SK-N-SH (cell line): ENCODE results near the gene PARP9. TPM values are rescaled to one million over a fixed set of nuclear protein-coding genes. Genes with fewer than 3 reads are reported as not detected.

Experiments
- CTCF ChIA-PET: fragments of 300-600, 350-600 bp; formaldehyde crosslinking; extraction: SDS; loops from one replicate; lab custom pipeline; 2021; lab: Yijun Ruan, JAX
- POLR2A ChIA-PET: fragments of 350-600 bp; sonication (Branson Sonifier 250); formaldehyde crosslinking; extraction: SDS; loops from one replicate; lab custom pipeline; 2020; ENCODE audit warnings: antibody characterized with exemption, inconsistent platforms; lab: Yijun Ruan, JAX
- DNase-seq: peaks from one replicate; pipeline ENCODE4 v3.0.0; 2012
- H2AFZ ChIP-seq: fragments of 200-600 bp; sonication (generic); 2 replicates; pipeline ENCODE4 v1.8.1; 2016; ENCODE audit warnings: antibody characterized with exemption, mild to moderate bottlenecking, low read depth
- H3F3A ChIP-seq: fragments of 200-600 bp; sonication (generic); replicated peaks from 2 replicates; pipeline ENCODE3; 2016; ENCODE audit warnings: antibody characterized with exemption, mild to moderate bottlenecking; ENCODE audit not compliant: insufficient read depth
- H3K27ac ChIP-seq, 2 experiments: fragments of 200-500 bp in 1 of 2; fragments of 200-600 bp in 1 of 2; sonication (Bioruptor generic) in 1 of 2; sonication (generic), shearing (Covaris generic) in 1 of 2; 2 replicates each; pipeline versions ENCODE4 v1.5.1 to v1.6.1; 2014 to 2016; ENCODE audit warnings: low read depth in 2 of 2, inconsistent platforms in 1 of 2, low read length in 1 of 2, mild to moderate bottlenecking in 1 of 2, mixed read lengths in 1 of 2
- H3K27me3 ChIP-seq: fragments of 200-600 bp; sonication (generic), shearing (Covaris generic); 2 replicates; pipeline ENCODE4 v1.6.1; 2016; ENCODE audit warnings: mixed run types; ENCODE audit not compliant: insufficient read depth
- H3K36me3 ChIP-seq, 2 experiments: fragments of 200-500 bp in 1 of 2; fragments of 200-600 bp in 1 of 2; sonication (Bioruptor generic) in 1 of 2; sonication (generic) in 1 of 2; replicated peaks in 1 of 2; 2 replicates each; pipeline versions ENCODE3 to v1.5.1; 2014 to 2016; ENCODE audit warnings: low read length in 1 of 2, mild to moderate bottlenecking in 1 of 2; ENCODE audit not compliant: insufficient read depth in 2 of 2, control insufficient read depth in 1 of 2
- H3K4me1 ChIP-seq, 2 experiments: fragments of 200-500 bp in 1 of 2; fragments of 200-600 bp in 1 of 2; sonication (Bioruptor generic) in 1 of 2; sonication (generic), shearing (Covaris generic) in 1 of 2; 2 replicates each; pipeline versions ENCODE4 v1.5.1 to v1.6.1; 2014 to 2016; ENCODE audit warnings: low read depth in 1 of 2, low read length in 1 of 2, mixed run types in 1 of 2; ENCODE audit not compliant: insufficient read depth in 2 of 2, control insufficient read depth in 1 of 2
- H3K4me2 ChIP-seq: fragments of 200-600 bp; sonication (generic), shearing (Covaris generic); 2 replicates; pipeline ENCODE4 v1.6.1; 2017; ENCODE audit warnings: mixed run types
- H3K4me3 ChIP-seq, 2 experiments: fragments of 200-500 bp in 1 of 2; fragments of 200-600 bp in 1 of 2; sonication (Bioruptor generic) in 1 of 2; sonication (generic), shearing (Covaris generic) in 1 of 2; 2 replicates each; pipeline versions ENCODE4 v1.5.1 to v1.8.1; 2014 to 2016; ENCODE audit warnings: low read depth in 2 of 2, inconsistent platforms in 1 of 2, low read length in 1 of 2, mild to moderate bottlenecking in 1 of 2, mixed read lengths in 1 of 2, moderate library complexity in 1 of 2
- H3K79me2 ChIP-seq: fragments of 200-600 bp; sonication (generic); 2 replicates; pipeline ENCODE4 v1.8.1; 2017; ENCODE audit warnings: mild to moderate bottlenecking; ENCODE audit not compliant: insufficient read depth
- H3K9ac ChIP-seq: fragments of 200-600 bp; sonication (generic); 2 replicates; pipeline ENCODE4 v1.6.1; 2017; ENCODE audit warnings: mixed run types
- H3K9me2 ChIP-seq: fragments of 200-600 bp; sonication (generic); 2 replicates; pipeline ENCODE4 v1.6.1; 2017; ENCODE audit warnings: mixed run types
- H3K9me3 ChIP-seq: fragments of 200-600 bp; sonication (generic); 2 replicates; pipeline ENCODE4 v1.6.1; 2017; ENCODE audit warnings: mixed run types, mild to moderate bottlenecking, moderate library complexity
- H4K20me1 ChIP-seq: fragments of 200-600 bp; sonication (generic); 2 replicates; pipeline ENCODE4 v1.6.1; 2017; ENCODE audit warnings: mild to moderate bottlenecking, mixed run types; ENCODE audit not compliant: insufficient read depth
- FOSL2 ChIP-seq: IDR thresholded peaks from 2 replicates; pipeline ENCODE4 v1.4.0; 2012; ENCODE audit warnings: low read depth, mild to moderate bottlenecking, moderate library complexity, borderline replicate concordance
- FOXJ3 ChIP-seq: sonication (generic); formaldehyde crosslinking; IDR thresholded peaks from 2 replicates; pipeline ENCODE4 v1.5.1; 2020; ENCODE audit warnings: mild to moderate bottlenecking, missing genetic modification reagents
- GATA2 ChIP-seq: sonication (generic); formaldehyde crosslinking; IDR thresholded peaks from 2 replicates; pipeline ENCODE4 v1.5.0; 2020; ENCODE audit warnings: mild to moderate bottlenecking, missing genetic modification reagents
- MEF2A ChIP-seq: IDR thresholded peaks from 2 replicates; pipeline ENCODE4 v1.4.0; 2012; ENCODE audit warnings: low read depth, borderline replicate concordance
- MXI1 ChIP-seq: IDR thresholded peaks from 2 replicates; pipeline ENCODE4 v1.6.1; 2012; ENCODE audit warnings: mild to moderate bottlenecking, low read depth, low read length, improper control_type of control experiment
- NRF1 ChIP-seq: IDR thresholded peaks from 2 replicates; pipeline ENCODE4 v1.6.1; 2012; ENCODE audit warnings: low read depth, mild to moderate bottlenecking, low read length
- POLR2AphosphoS5 ChIP-seq: IDR thresholded peaks from 2 replicates; pipeline ENCODE4 v1.6.1; 2012; ENCODE audit warnings: low read depth, low read length
- RAD21 ChIP-seq: IDR thresholded peaks from 2 replicates; pipeline ENCODE4 v1.6.1; 2012; ENCODE audit warnings: mild to moderate bottlenecking, low read length
- RCOR1 ChIP-seq: fragments of 150-350 bp; IDR thresholded peaks from 2 replicates; pipeline ENCODE4 v1.6.1; 2017; ENCODE audit warnings: antibody characterized with exemption, low read length
- RFX5 ChIP-seq: IDR thresholded peaks from 2 replicates; pipeline ENCODE4 v1.6.1; 2012; ENCODE audit warnings: mild to moderate bottlenecking, improper control_type of control experiment, low read length
- TCF12 ChIP-seq: IDR thresholded peaks from 2 replicates; pipeline ENCODE4 v1.4.0; 2012
- TEAD4 ChIP-seq: IDR thresholded peaks from 2 replicates; pipeline ENCODE4 v1.4.0; 2012; ENCODE audit warnings: mild to moderate bottlenecking, borderline replicate concordance; ENCODE audit not compliant: insufficient read depth
- YY1 ChIP-seq: IDR thresholded peaks from 2 replicates; pipeline ENCODE4 v1.4.0; 2012; ENCODE audit warnings: low read depth, mild to moderate bottlenecking
- WGBS: methylation state at CpG from one replicate; pipeline ENCODE4 v1.1.6; 2017; ENCODE audit warnings: low lambda C conversion rate; 5-methylcytosine and 5-hydroxymethylcytosine counted together
- polyA plus RNA-seq, 3 experiments: library from polyadenylated mRNA; depleted of rRNA; stranded (reverse); fragments of >200 nt; gene quantifications; 2 replicates each; pipeline ENCODE4 v1.2.3, GENCODE V29; 2012
- TF ChIP-seq, protein P1 (sequence below): IDR thresholded peaks from 2 replicates; pipeline ENCODE4 v1.4.0; 2012; ENCODE audit warnings: low read depth, borderline replicate concordance
- TF ChIP-seq, protein P2 (sequence below): IDR thresholded peaks from 2 replicates; pipeline ENCODE4 v1.4.0; 2012; ENCODE audit warnings: low read depth, borderline replicate concordance
- TF ChIP-seq, protein P3 (sequence below): fragments of 150-350 bp; IDR thresholded peaks from 2 replicates; pipeline ENCODE4 v1.6.1; 2016; ENCODE audit warnings: mild to moderate bottlenecking, low read depth, low read length

The PARP9 gene
- polyA plus RNA-seq, 1 of the 3 experiments (the other 2 are of a cell fraction), result 13.5 TPM

DNA sequence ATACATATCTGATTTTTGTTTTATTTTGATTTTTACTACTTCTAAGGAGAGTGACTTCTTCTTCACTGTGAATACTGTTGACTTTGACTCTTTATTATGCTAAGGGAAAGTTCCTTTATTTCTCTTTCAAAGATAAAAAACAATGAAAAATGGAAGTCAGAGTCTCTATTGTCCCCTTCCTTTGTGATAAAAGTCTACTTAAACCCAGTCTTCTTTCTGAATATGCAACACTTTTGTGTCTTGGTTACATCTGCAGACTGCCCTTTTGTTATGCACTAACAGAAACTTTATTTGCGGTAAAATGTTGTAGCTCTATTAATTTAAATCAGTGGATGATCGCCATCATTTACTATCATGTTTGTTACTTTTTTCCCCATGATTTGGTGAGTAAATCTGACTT, 26.5 kb upstream of the PARP9 start:
- Histone ChIP-seq H3K36me3 (no peaks in the 10 kb centered on the region), H3K79me2 (no peaks in the 10 kb centered on the region), H4K20me1 (no peaks in the 10 kb centered on the region), H3K4me2 (no peak overlapping the region), H3K4me3 (no peak overlapping the region), H2AFZ (no peak overlapping the region), H3F3A (no peaks in the 10 kb centered on the region), H3K9me3 (no peaks in the 10 kb centered on the region), H3K9ac (no peak overlapping the region), H3K9me2 (no peaks in the 10 kb centered on the region), H3K27ac (no peak overlapping the region), H3K4me1 (no peaks in the 10 kb centered on the region), H3K27me3 (no peaks in the 10 kb centered on the region)
- no peak for DNase-seq
- 62% methylated on average over 2 of the region's 2 CpGs for WGBS
- TF ChIP-seq MXI1, result no peak
- no peak for TF ChIP-seq NRF1
- no peak for TF ChIP-seq MEF2A
- TF ChIP-seq FOSL2, result no peak
- no peak for TF ChIP-seq RAD21
- no peak for TF ChIP-seq FOXJ3 (CRISPR knock-in tag)
- ChIA-PET POLR2A (no interaction called here), CTCF (no interaction called here)

DNA sequence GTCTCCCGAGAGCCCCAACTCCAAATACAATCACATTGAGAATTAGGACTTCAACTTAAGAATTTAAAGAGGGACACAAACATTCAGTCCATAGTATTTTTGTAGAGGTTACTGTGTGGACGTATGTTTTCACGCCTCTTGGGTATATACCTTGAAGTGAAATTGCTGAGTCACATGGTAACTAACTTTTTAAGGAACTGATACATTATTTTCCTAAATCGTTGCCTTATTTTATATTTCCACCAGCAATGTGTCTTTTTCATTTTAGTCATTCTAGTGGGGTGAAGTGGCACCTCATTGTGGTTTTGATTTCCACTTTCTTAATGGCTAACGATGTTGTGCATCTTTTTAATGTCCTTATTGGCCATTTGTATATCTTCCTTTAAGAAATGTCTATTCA, 25.2 kb upstream of the PARP9 start:
- Histone ChIP-seq H2AFZ (no peak overlapping the region), H3K36me3 (no peaks in the 10 kb centered on the region), H3K27me3 (no peaks in the 10 kb centered on the region), H3K79me2 (no peaks in the 10 kb centered on the region), H4K20me1 (no peaks in the 10 kb centered on the region), H3K4me3 (no peak overlapping the region), H3K4me2 (no peak overlapping the region), H3K9me3 (no peaks in the 10 kb centered on the region), H3F3A (no peaks in the 10 kb centered on the region), H3K9ac (no peak overlapping the region), H3K27ac (no peak overlapping the region), H3K9me2 (no peaks in the 10 kb centered on the region), H3K4me1 (no peaks in the 10 kb centered on the region)
- TF ChIP-seq MEF2A (no peak), TEAD4 (no peak), POLR2AphosphoS5 (no peak), RCOR1 (no peak), YY1 (no peak), TCF12 (no peak), GATA2 (no peak), RFX5 (no peak)
- TF ChIP-seq, protein P1, sequence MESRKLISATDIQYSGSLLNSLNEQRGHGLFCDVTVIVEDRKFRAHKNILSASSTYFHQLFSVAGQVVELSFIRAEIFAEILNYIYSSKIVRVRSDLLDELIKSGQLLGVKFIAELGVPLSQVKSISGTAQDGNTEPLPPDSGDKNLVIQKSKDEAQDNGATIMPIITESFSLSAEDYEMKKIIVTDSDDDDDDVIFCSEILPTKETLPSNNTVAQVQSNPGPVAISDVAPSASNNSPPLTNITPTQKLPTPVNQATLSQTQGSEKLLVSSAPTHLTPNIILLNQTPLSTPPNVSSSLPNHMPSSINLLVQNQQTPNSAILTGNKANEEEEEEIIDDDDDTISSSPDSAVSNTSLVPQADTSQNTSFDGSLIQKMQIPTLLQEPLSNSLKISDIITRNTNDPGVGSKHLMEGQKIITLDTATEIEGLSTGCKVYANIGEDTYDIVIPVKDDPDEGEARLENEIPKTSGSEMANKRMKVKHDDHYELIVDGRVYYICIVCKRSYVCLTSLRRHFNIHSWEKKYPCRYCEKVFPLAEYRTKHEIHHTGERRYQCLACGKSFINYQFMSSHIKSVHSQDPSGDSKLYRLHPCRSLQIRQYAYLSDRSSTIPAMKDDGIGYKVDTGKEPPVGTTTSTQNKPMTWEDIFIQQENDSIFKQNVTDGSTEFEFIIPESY, result no peak
- TF ChIP-seq, protein P2, sequence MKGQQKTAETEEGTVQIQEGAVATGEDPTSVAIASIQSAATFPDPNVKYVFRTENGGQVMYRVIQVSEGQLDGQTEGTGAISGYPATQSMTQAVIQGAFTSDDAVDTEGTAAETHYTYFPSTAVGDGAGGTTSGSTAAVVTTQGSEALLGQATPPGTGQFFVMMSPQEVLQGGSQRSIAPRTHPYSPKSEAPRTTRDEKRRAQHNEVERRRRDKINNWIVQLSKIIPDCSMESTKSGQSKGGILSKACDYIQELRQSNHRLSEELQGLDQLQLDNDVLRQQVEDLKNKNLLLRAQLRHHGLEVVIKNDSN, result no peak
- TF ChIP-seq, protein P3, sequence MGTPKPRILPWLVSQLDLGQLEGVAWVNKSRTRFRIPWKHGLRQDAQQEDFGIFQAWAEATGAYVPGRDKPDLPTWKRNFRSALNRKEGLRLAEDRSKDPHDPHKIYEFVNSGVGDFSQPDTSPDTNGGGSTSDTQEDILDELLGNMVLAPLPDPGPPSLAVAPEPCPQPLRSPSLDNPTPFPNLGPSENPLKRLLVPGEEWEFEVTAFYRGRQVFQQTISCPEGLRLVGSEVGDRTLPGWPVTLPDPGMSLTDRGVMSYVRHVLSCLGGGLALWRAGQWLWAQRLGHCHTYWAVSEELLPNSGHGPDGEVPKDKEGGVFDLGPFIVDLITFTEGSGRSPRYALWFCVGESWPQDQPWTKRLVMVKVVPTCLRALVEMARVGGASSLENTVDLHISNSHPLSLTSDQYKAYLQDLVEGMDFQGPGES, result no peak
- DNase-seq, result no peak
- POLR2A ChIA-PET, result no interaction called here
- WGBS, result 47% methylated on average over 5 of the region's 5 CpGs
- CTCF ChIA-PET, result no interaction called here
